ENCODE data around the gene BLTP1.

GRCh38 chr4:122142687-122143086 is 9.4 kb upstream of the BLTP1 start:
- TF ChIP-seq CTCF (IDR thresholded peaks at IDR 0.05; ENCODE audit: low read length) (no peak), EZH2 (IDR thresholded peaks at IDR 0.05; ENCODE audit: borderline replicate concordance, low read length) (no peak)

Measured in OCI-LY1 (cell line).